Measurements from ENCODE around the gene TRMT61B. TPM values are rescaled to one million over a fixed set of nuclear protein-coding genes. Genes with fewer than 3 reads are reported as not detected.

The TRMT61B gene
- total and polyA plus RNA-seq, 9 of the 15 experiments (the other 6 are each of a cell fraction or from before 2014, with no cell fraction given): 13.2 to 28.3 (median 19.5) TPM

DNA sequence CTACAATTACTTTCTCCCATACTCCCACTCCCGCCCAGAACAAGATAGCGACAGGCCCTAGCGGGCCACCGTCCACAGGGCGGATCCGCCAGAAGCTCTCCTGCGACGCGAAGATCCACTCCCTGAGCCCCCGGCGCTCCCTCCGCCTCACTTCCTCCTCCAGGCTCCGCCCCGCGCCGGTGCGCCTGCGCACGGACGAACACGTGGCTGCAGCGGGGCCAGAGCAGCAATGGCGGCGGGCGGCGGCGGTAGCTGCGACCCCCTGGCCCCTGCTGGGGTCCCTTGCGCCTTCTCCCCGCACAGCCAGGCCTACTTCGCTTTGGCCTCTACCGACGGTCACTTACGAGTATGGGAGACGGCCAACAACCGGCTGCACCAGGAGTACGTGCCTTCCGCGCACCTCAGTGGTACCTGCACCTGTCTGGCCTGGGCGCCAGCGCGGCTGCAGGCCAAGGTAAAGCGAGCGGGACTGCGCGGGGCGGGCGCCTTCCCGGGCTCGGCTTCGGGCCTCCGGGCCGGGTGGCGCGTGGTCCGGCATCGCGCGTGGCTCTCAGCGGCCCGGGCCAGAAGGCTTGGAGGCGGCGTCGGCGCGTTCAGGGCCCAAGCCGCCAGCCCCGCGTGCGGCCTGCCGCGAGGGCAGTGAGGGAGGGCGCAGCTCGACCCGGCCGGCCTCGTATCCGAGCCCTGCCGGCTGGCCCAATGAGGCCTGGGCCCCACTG, 24.5 kb upstream of the TRMT61B start, which contains the start of gene WDR43 (continued):
- TF ChIP-seq, protein P1, sequence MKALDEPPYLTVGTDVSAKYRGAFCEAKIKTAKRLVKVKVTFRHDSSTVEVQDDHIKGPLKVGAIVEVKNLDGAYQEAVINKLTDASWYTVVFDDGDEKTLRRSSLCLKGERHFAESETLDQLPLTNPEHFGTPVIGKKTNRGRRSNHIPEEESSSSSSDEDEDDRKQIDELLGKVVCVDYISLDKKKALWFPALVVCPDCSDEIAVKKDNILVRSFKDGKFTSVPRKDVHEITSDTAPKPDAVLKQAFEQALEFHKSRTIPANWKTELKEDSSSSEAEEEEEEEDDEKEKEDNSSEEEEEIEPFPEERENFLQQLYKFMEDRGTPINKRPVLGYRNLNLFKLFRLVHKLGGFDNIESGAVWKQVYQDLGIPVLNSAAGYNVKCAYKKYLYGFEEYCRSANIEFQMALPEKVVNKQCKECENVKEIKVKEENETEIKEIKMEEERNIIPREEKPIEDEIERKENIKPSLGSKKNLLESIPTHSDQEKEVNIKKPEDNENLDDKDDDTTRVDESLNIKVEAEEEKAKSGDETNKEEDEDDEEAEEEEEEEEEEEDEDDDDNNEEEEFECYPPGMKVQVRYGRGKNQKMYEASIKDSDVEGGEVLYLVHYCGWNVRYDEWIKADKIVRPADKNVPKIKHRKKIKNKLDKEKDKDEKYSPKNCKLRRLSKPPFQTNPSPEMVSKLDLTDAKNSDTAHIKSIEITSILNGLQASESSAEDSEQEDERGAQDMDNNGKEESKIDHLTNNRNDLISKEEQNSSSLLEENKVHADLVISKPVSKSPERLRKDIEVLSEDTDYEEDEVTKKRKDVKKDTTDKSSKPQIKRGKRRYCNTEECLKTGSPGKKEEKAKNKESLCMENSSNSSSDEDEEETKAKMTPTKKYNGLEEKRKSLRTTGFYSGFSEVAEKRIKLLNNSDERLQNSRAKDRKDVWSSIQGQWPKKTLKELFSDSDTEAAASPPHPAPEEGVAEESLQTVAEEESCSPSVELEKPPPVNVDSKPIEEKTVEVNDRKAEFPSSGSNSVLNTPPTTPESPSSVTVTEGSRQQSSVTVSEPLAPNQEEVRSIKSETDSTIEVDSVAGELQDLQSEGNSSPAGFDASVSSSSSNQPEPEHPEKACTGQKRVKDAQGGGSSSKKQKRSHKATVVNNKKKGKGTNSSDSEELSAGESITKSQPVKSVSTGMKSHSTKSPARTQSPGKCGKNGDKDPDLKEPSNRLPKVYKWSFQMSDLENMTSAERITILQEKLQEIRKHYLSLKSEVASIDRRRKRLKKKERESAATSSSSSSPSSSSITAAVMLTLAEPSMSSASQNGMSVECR (CRISPR knock-in tag; IDR thresholded peaks at IDR 0.05): peak; percentile 66; the same call in 1 of the 2 replicates
- TF ChIP-seq, protein P2, sequence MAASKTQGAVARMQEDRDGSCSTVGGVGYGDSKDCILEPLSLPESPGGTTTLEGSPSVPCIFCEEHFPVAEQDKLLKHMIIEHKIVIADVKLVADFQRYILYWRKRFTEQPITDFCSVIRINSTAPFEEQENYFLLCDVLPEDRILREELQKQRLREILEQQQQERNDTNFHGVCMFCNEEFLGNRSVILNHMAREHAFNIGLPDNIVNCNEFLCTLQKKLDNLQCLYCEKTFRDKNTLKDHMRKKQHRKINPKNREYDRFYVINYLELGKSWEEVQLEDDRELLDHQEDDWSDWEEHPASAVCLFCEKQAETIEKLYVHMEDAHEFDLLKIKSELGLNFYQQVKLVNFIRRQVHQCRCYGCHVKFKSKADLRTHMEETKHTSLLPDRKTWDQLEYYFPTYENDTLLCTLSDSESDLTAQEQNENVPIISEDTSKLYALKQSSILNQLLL (CRISPR knock-in tag; IDR thresholded peaks at IDR 0.05; ENCODE audit: borderline replicate concordance): no peak
- TF ChIP-seq NR1H2 (CRISPR knock-in tag; IDR thresholded peaks at IDR 0.05) (no peak), PYGO2 (tag; IDR thresholded peaks at IDR 0.05) (no peak), TEAD1 (CRISPR knock-in tag; IDR thresholded peaks at IDR 0.05) (peak in 1 of 2 experiments; percentile 77; a peak in 1 of 4 replicates), ZNF354B (CRISPR knock-in tag; IDR thresholded peaks at IDR 0.05) (no peak), GATAD2A (IDR thresholded peaks at IDR 0.05) (no peak), ETV5 (CRISPR knock-in tag; IDR thresholded peaks at IDR 0.05; ENCODE audit: low read depth) (no peak; the same call in 1 of the 2 replicates)
- TF ChIP-seq, protein P3, sequence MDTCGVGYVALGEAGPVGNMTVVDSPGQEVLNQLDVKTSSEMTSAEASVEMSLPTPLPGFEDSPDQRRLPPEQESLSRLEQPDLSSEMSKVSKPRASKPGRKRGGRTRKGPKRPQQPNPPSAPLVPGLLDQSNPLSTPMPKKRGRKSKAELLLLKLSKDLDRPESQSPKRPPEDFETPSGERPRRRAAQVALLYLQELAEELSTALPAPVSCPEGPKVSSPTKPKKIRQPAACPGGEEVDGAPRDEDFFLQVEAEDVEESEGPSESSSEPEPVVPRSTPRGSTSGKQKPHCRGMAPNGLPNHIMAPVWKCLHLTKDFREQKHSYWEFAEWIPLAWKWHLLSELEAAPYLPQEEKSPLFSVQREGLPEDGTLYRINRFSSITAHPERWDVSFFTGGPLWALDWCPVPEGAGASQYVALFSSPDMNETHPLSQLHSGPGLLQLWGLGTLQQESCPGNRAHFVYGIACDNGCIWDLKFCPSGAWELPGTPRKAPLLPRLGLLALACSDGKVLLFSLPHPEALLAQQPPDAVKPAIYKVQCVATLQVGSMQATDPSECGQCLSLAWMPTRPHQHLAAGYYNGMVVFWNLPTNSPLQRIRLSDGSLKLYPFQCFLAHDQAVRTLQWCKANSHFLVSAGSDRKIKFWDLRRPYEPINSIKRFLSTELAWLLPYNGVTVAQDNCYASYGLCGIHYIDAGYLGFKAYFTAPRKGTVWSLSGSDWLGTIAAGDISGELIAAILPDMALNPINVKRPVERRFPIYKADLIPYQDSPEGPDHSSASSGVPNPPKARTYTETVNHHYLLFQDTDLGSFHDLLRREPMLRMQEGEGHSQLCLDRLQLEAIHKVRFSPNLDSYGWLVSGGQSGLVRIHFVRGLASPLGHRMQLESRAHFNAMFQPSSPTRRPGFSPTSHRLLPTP (IDR thresholded peaks at IDR 0.05; ENCODE audit: borderline replicate concordance, extremely low read depth, insufficient read length): no peak
- TF ChIP-seq, protein P4, sequence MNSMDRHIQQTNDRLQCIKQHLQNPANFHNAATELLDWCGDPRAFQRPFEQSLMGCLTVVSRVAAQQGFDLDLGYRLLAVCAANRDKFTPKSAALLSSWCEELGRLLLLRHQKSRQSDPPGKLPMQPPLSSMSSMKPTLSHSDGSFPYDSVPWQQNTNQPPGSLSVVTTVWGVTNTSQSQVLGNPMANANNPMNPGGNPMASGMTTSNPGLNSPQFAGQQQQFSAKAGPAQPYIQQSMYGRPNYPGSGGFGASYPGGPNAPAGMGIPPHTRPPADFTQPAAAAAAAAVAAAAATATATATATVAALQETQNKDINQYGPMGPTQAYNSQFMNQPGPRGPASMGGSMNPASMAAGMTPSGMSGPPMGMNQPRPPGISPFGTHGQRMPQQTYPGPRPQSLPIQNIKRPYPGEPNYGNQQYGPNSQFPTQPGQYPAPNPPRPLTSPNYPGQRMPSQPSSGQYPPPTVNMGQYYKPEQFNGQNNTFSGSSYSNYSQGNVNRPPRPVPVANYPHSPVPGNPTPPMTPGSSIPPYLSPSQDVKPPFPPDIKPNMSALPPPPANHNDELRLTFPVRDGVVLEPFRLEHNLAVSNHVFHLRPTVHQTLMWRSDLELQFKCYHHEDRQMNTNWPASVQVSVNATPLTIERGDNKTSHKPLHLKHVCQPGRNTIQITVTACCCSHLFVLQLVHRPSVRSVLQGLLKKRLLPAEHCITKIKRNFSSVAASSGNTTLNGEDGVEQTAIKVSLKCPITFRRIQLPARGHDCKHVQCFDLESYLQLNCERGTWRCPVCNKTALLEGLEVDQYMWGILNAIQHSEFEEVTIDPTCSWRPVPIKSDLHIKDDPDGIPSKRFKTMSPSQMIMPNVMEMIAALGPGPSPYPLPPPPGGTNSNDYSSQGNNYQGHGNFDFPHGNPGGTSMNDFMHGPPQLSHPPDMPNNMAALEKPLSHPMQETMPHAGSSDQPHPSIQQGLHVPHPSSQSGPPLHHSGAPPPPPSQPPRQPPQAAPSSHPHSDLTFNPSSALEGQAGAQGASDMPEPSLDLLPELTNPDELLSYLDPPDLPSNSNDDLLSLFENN (IDR thresholded peaks at IDR 0.05; ENCODE audit: low read depth in 2 of 2, low read length in 2 of 2): 0 out of 4 replicates have a peak, but pooled peaks of 1 of the 2 experiments have one; percentile 27
- TF ChIP-seq, protein P5, sequence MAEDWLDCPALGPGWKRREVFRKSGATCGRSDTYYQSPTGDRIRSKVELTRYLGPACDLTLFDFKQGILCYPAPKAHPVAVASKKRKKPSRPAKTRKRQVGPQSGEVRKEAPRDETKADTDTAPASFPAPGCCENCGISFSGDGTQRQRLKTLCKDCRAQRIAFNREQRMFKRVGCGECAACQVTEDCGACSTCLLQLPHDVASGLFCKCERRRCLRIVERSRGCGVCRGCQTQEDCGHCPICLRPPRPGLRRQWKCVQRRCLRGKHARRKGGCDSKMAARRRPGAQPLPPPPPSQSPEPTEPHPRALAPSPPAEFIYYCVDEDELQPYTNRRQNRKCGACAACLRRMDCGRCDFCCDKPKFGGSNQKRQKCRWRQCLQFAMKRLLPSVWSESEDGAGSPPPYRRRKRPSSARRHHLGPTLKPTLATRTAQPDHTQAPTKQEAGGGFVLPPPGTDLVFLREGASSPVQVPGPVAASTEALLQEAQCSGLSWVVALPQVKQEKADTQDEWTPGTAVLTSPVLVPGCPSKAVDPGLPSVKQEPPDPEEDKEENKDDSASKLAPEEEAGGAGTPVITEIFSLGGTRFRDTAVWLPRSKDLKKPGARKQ (CRISPR knock-in tag; IDR thresholded peaks at IDR 0.05): no peak
